IMR-90 (cell line): Measurements from ENCODE around the gene FNBP1L. TPM values are rescaled to one million over a fixed set of nuclear protein-coding genes. Genes with fewer than 3 reads are reported as not detected.

Experiments used
- ATAC-seq: fragments of 200-7000 bp; cut with Tn5 transposase; 2 replicates; pipeline ENCODE4 v1.9.1; 2020; ENCODE audit warnings: low read depth, mild to moderate bottlenecking, moderate library complexity
- BruUV-seq: library from RNA; stranded (reverse); fragments of 400-500 nt; replicated peaks from 2 replicates; lab custom pipeline; 2021; lab: Mats Ljungman, UMichigan
- CTCF ChIA-PET: fragments of 300-600 bp; formaldehyde crosslinking; extraction: SDS; loops from one replicate; lab custom pipeline; 2021; ENCODE audit warnings: antibody characterized with exemption; lab: Yijun Ruan, JAX
- POLR2A ChIA-PET: fragments of 300-600 bp; sonication (Branson Sonifier 250); formaldehyde crosslinking; loops from one replicate; lab custom pipeline; 2022; ENCODE audit warnings: antibody characterized with exemption; ENCODE audit not compliant: unreplicated experiment; lab: Charles Lee
- DNase-seq: peaks from one replicate; pipeline ENCODE4 v3.0.0; 2013
- H2AFZ ChIP-seq: replicated peaks from 2 replicates; pipeline ENCODE3; 2013; ENCODE audit warnings: low read length, mild to moderate bottlenecking; ENCODE audit not compliant: poor library complexity
- H2AK5ac ChIP-seq: 2 replicates; pipeline ENCODE4 v1.6.1; 2013; ENCODE audit warnings: low read depth, low read length, inconsistent platforms
- H2AK9ac ChIP-seq: replicated peaks from 2 replicates; pipeline ENCODE3; 2013; ENCODE audit warnings: mild to moderate bottlenecking, low read depth, low read length, moderate library complexity; ENCODE audit not compliant: poor library complexity
- H2BK120ac ChIP-seq: 2 replicates; pipeline ENCODE4 v1.6.1; 2013; ENCODE audit warnings: low read depth, low read length, inconsistent platforms
- H2BK15ac ChIP-seq: 3 replicates; pipeline ENCODE4 v1.6.1; 2013; ENCODE audit warnings: low read depth, low read length, inconsistent platforms
- H2BK20ac ChIP-seq: 2 replicates; pipeline ENCODE4 v1.6.1; 2013; ENCODE audit warnings: low read depth, mild to moderate bottlenecking, inconsistent platforms, low read length, moderate library complexity
- H2BK5ac ChIP-seq: 2 replicates; pipeline ENCODE4 v1.6.1; 2013; ENCODE audit warnings: mild to moderate bottlenecking, low read depth, low read length, inconsistent platforms; ENCODE audit not compliant: poor library complexity, severe bottlenecking
- H3K14ac ChIP-seq: replicated peaks from 2 replicates; pipeline ENCODE4 v1.6.1; 2013; ENCODE audit warnings: low read depth, low read length, inconsistent platforms
- H3K18ac ChIP-seq: 2 replicates; pipeline ENCODE4 v1.6.1; 2013; ENCODE audit warnings: low read depth, low read length, control low read depth
- H3K23ac ChIP-seq: 2 replicates; pipeline ENCODE4 v1.6.1; 2013; ENCODE audit warnings: low read depth, low read length, inconsistent platforms
- H3K27ac ChIP-seq: 2 replicates; pipeline ENCODE4 v1.5.1; 2013; ENCODE audit warnings: mild to moderate bottlenecking, control low read depth, low read length; ENCODE audit not compliant: insufficient read depth
- H3K27me3 ChIP-seq: 2 replicates; pipeline ENCODE4 v1.6.1; 2013; ENCODE audit warnings: low read length; ENCODE audit not compliant: control insufficient read depth, insufficient read depth
- H3K36me3 ChIP-seq: 2 replicates; pipeline ENCODE4 v1.6.1; 2013; ENCODE audit warnings: low read length, mixed read lengths; ENCODE audit not compliant: control insufficient read depth, insufficient read depth
- H3K4ac ChIP-seq: 2 replicates; pipeline ENCODE4 v1.6.1; 2013; ENCODE audit warnings: low read depth, low read length, inconsistent platforms
- H3K4me1 ChIP-seq: 2 replicates; pipeline ENCODE4 v1.6.1; 2013; ENCODE audit warnings: low read length, mixed read lengths; ENCODE audit not compliant: control insufficient read depth, insufficient read depth
- H3K4me2 ChIP-seq: 2 replicates; pipeline ENCODE4 v1.6.1; 2013; ENCODE audit warnings: low read depth, mild to moderate bottlenecking, control low read depth, low read length, moderate library complexity
- H3K4me3 ChIP-seq: 2 replicates; pipeline ENCODE4 v1.5.1; 2013; ENCODE audit warnings: low read depth, mild to moderate bottlenecking, control low read depth, low read length, moderate library complexity; ENCODE audit not compliant: insufficient read depth
- H3K56ac ChIP-seq: 2 replicates; pipeline ENCODE4 v1.6.1; 2013; ENCODE audit warnings: low read length, inconsistent platforms; ENCODE audit not compliant: insufficient read depth; ENCODE audit errors: extremely low read depth
- H3K79me1 ChIP-seq, 2 experiments: 2 replicates each; pipeline ENCODE4 v1.6.1; 2013; ENCODE audit warnings: low read length in 2 of 2, inconsistent platforms in 1 of 2, low read depth in 1 of 2
- H3K9ac ChIP-seq: 2 replicates; pipeline ENCODE4 v1.6.1; 2013; ENCODE audit warnings: low read depth, low read length, control low read depth
- H3K9me1 ChIP-seq: 2 replicates; pipeline ENCODE4 v1.6.1; 2013; ENCODE audit warnings: low read length, inconsistent platforms; ENCODE audit not compliant: insufficient read depth
- H3K9me3 ChIP-seq: 2 replicates; pipeline ENCODE4 v1.6.1; 2013; ENCODE audit warnings: low read length; ENCODE audit not compliant: control insufficient read depth, insufficient read depth
- H4K20me1 ChIP-seq: 2 replicates; pipeline ENCODE4 v1.6.1; 2013; ENCODE audit warnings: low read length, inconsistent platforms; ENCODE audit not compliant: insufficient read depth
- H4K5ac ChIP-seq: 2 replicates; pipeline ENCODE4 v1.6.1; 2013; ENCODE audit warnings: mild to moderate bottlenecking, low read depth, low read length, control low read depth
- H4K8ac ChIP-seq, 2 experiments: 2 replicates each; pipeline ENCODE4 v1.6.1; 2013; ENCODE audit warnings: low read depth in 2 of 2, low read length in 2 of 2, control low read depth in 1 of 2, inconsistent platforms in 1 of 2
- H4K91ac ChIP-seq: 2 replicates; pipeline ENCODE4 v1.6.1; 2013; ENCODE audit warnings: low read depth, low read length, inconsistent platforms; ENCODE audit not compliant: insufficient read depth
- BHLHE40 ChIP-seq: fragments of 150-350 bp; IDR thresholded peaks from 2 replicates; pipeline ENCODE4 v1.6.1; 2016; ENCODE audit warnings: mild to moderate bottlenecking, low read depth, low read length
- CEBPB ChIP-seq: IDR thresholded peaks from 2 replicates; pipeline ENCODE4 v1.6.1; 2012; ENCODE audit warnings: low read depth, low read length, improper control_type of control experiment
- CHD1 ChIP-seq: IDR thresholded peaks from 2 replicates; pipeline ENCODE4 v1.6.1; 2012; ENCODE audit warnings: low read depth, low read length, improper control_type of control experiment
- CTCF ChIP-seq: conservative IDR thresholded peaks from 2 replicates; pipeline ENCODE4 v1.5.1; 2012; ENCODE audit warnings: mild to moderate bottlenecking, low read depth, low read length, improper control_type of control experiment
- ELK1 ChIP-seq: fragments of 150-350 bp; IDR thresholded peaks from 2 replicates; pipeline ENCODE4 v1.6.1; 2016; ENCODE audit warnings: low read depth, mild to moderate bottlenecking, low read length, moderate library complexity, borderline replicate concordance
- FOS ChIP-seq: fragments of 150-350 bp; IDR thresholded peaks from 2 replicates; pipeline ENCODE4 v1.6.1; 2016; ENCODE audit warnings: low read depth, low read length
- MAFK ChIP-seq: IDR thresholded peaks from 2 replicates; pipeline ENCODE4 v1.6.1; 2012; ENCODE audit warnings: low read depth, low read length, improper control_type of control experiment
- MAZ ChIP-seq: IDR thresholded peaks from 2 replicates; pipeline ENCODE4 v1.6.1; 2012; ENCODE audit warnings: low read depth, mild to moderate bottlenecking, low read length, improper control_type of control experiment, moderate library complexity, borderline replicate concordance
- MXI1 ChIP-seq: IDR thresholded peaks from 2 replicates; pipeline ENCODE4 v1.6.1; 2012; ENCODE audit warnings: low read depth, mild to moderate bottlenecking, low read length, moderate library complexity, borderline replicate concordance
- NFE2L2 ChIP-seq: fragments of 150-350 bp; IDR thresholded peaks from 2 replicates; pipeline ENCODE4 v1.6.1; 2016; ENCODE audit warnings: low read depth, mild to moderate bottlenecking, low read length
- POLR2A ChIP-seq: IDR thresholded peaks from 2 replicates; pipeline ENCODE4 v1.6.1; 2012; ENCODE audit warnings: mild to moderate bottlenecking, low read depth, low read length
- RAD21 ChIP-seq: IDR thresholded peaks from 2 replicates; pipeline ENCODE4 v1.6.1; 2012; ENCODE audit warnings: low read length, improper control_type of control experiment
- RCOR1 ChIP-seq: IDR thresholded peaks from 2 replicates; pipeline ENCODE4 v1.6.1; 2012; ENCODE audit warnings: mild to moderate bottlenecking, low read length, improper control_type of control experiment; ENCODE audit not compliant: insufficient replicate concordance
- RFX5 ChIP-seq: IDR thresholded peaks from 2 replicates; pipeline ENCODE4 v1.8.0; 2012; ENCODE audit warnings: low read depth, mild to moderate bottlenecking, low read length, moderate library complexity
- SMC3 ChIP-seq: fragments of 150-350 bp; IDR thresholded peaks from 2 replicates; pipeline ENCODE4 v1.6.1; 2016; ENCODE audit warnings: low read depth, mild to moderate bottlenecking, antibody characterized with exemption, low read length, moderate library complexity
- WGBS, 2 experiments: methylation state at CpG; one replicate each; pipeline versions ENCODE4 v1.1.5 to v1.1.7; 2013; ENCODE audit warnings: missing lambda C conversion rate in 2 of 2; ENCODE audit not compliant: insufficient read length in 1 of 2; ENCODE audit errors: extremely low coverage in 2 of 2; 5-methylcytosine and 5-hydroxymethylcytosine counted together
- dilution Hi-C: fragments of 300-500 bp; cut with HindIII; formaldehyde crosslinking; loops from one replicate; pipeline ENCODE4 v1.14.3; 2018; ENCODE audit warnings: low sequenced_read_pairs; ENCODE audit not compliant: unreplicated experiment
- in situ Hi-C: fragments of 300-500 bp; cut with MboI; formaldehyde crosslinking; loops from 3 replicates; pipeline ENCODE4 v1.14.3; 2019; ENCODE audit warnings: low sequenced_read_pairs, inconsistent platforms, mixed read lengths
- intact Hi-C: fragments of 100-400 bp; cut with micrococcal nuclease; formaldehyde crosslinking; loops from 2 replicates; pipeline ENCODE4 v1.10.0; 2022
- polyA plus RNA-seq, 3 experiments: library from polyadenylated mRNA; depleted of rRNA; stranded (reverse); fragments of >200 nt; gene quantifications; 2 replicates each; pipeline ENCODE4 v1.2.3, GENCODE V29; 2012; ENCODE audit warnings: low replicate concordance in 1 of 3
- total RNA-seq: library from RNA; depleted of rRNA; stranded (reverse); fragments of >200 nt; gene quantifications from 2 replicates; pipeline ENCODE4 v1.2.3, GENCODE V29; 2012
- TF ChIP-seq, protein P1 (sequence below): fragments of 150-350 bp; IDR thresholded peaks from 2 replicates; pipeline ENCODE4 v1.6.1; 2017; ENCODE audit warnings: mild to moderate bottlenecking, antibody characterized with exemption, low read length, low read depth

Gene FNBP1L
- total and polyA plus RNA-seq, 2 of the 4 experiments (the other 2 are of a cell fraction) = 9.3 to 15.2 TPM

DNA sequence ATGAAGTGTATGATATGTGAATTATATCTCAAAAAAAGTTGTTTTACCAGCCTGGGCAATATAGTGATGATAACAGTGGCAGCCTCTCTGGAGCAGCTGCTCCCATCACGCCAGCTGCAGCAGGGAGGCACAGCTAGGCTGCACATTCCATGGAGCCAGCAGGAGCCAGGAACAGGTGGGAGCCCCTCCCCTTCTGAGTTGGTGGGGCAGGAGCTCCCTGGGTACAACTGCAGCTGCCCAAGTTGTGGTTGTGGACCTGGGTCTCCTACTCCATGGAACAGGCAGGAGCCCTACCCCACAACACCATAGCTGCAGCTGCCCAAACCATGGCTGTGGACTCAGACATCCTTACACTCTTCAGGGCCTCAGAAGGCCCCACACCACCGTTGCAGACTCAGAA lies 21.7 kb upstream of the FNBP1L start:
- BruUV-seq = no TSS peak
- Histone ChIP-seq H2BK5ac (no peak overlapping the region), H4K91ac (no peak overlapping the region), H2BK20ac (no peak overlapping the region), H3K4ac (no peak overlapping the region), H3K56ac (no peak overlapping the region), H3K79me1 (no peaks in the 10 kb centered on the region), H3K9ac (no peak overlapping the region), H2AFZ (no peak overlapping the region), H3K9me3 (peaks cover 4% of the 10 kb centered on the region; the same call in 1 of the 2 replicates), H3K18ac (no peak overlapping the region), H4K8ac (no peak overlapping the region), H3K36me3 (no peaks in the 10 kb centered on the region), H2BK120ac (no peak overlapping the region), H3K27ac (no peak overlapping the region), H3K23ac (no peak overlapping the region), H4K5ac (no peak overlapping the region), H3K9me1 (no peaks in the 10 kb centered on the region), H3K4me3 (no peak overlapping the region), H4K20me1 (no peaks in the 10 kb centered on the region), H3K4me1 (no peaks in the 10 kb centered on the region), H3K27me3 (peaks cover 6% of the 10 kb centered on the region), H2BK15ac (no peak overlapping the region), H2AK5ac (no peak overlapping the region), H2AK9ac (no peak overlapping the region), H3K14ac (no peak overlapping the region), H3K4me2 (no peak overlapping the region)
- dilution Hi-C loops (no loop called here), intact Hi-C loops (no loop called here), in situ Hi-C loops (loop anchor here (10.0 kb wide), 1 partner anchor 121 kb away; no protein-coding TSS in a partner anchor)
- ChIA-PET CTCF (no interaction called here), POLR2A (no interaction called here)
- no CpG with 5 or more reads among the region's 2 CpGs for WGBS, 2 experiments
- TF ChIP-seq CHD1 (no peak), CTCF (no peak), BHLHE40 (no peak), POLR2A (no peak), RCOR1 (no peak), NFE2L2 (no peak), ELK1 (no peak), FOS (no peak), MAFK (no peak), MXI1 (no peak), RFX5 (no peak), RAD21 (no peak), CEBPB (no peak), SMC3 (no peak), MAZ (no peak)
- TF ChIP-seq, protein P1, sequence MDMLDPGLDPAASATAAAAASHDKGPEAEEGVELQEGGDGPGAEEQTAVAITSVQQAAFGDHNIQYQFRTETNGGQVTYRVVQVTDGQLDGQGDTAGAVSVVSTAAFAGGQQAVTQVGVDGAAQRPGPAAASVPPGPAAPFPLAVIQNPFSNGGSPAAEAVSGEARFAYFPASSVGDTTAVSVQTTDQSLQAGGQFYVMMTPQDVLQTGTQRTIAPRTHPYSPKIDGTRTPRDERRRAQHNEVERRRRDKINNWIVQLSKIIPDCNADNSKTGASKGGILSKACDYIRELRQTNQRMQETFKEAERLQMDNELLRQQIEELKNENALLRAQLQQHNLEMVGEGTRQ = no peak
- DNase-seq (no peak), ATAC-seq (no peak)
